ENCODE measurements around the gene BPIFB6.

BPIFB6 gene

GRCh38 chr20:33016581-33017109 is 14.8 kb upstream of the BPIFB6 start:
- no peak for DNase-seq

- DNase-seq = no peak
Observed at GRCh38 chr20:33017542-33017941, 13.9 kb upstream of the BPIFB6 start.

GRCh38 chr20:33018169-33018931 is 13.1 kb upstream of the BPIFB6 start:
- DNase-seq = no peak

GRCh38 chr20:33019465-33020277 is 11.8 kb upstream of the BPIFB6 start:
- DNase-seq = no peak

- no peak for DNase-seq
Observed at GRCh38 chr20:33020278-33021161, 10.9 kb upstream of the BPIFB6 start.

- DNase-seq = no peak
Observed at GRCh38 chr20:33021879-33022278, 9.6 kb upstream of the BPIFB6 start.

- DNase-seq = no peak
Observed at GRCh38 chr20:33022289-33022688, 9.2 kb upstream of the BPIFB6 start.

- DNase-seq = no peak
Observed at GRCh38 chr20:33022694-33023438, 8.6 kb upstream of the BPIFB6 start.

GRCh38 chr20:33023439-33024242 is 7.8 kb upstream of the BPIFB6 start:
- no peak for DNase-seq

- DNase-seq = no peak
Observed at GRCh38 chr20:33024243-33024560, 7.2 kb upstream of the BPIFB6 start.

GRCh38 chr20:33024609-33025317 is 6.7 kb upstream of the BPIFB6 start:
- DNase-seq = no peak

- DNase-seq = no peak
Observed at GRCh38 chr20:33025318-33025876, 6.1 kb upstream of the BPIFB6 start.

GRCh38 chr20:33026072-33026778 is 5.2 kb upstream of the BPIFB6 start:
- no peak for DNase-seq

- no peak for DNase-seq
Observed at GRCh38 chr20:33026779-33027759, 4.4 kb upstream of the BPIFB6 start.

- no peak for DNase-seq
Observed at GRCh38 chr20:33027769-33028751, 3.4 kb upstream of the BPIFB6 start.

- no peak for DNase-seq
Observed at GRCh38 chr20:33028875-33029274, 2.6 kb upstream of the BPIFB6 start.

GRCh38 chr20:33030076-33030475 is 1.4 kb upstream of the BPIFB6 start:
- DNase-seq = no peak

All from SIG-M5 (cell line).